ENCODE measurements around the gene PRSS50. TPM values are rescaled to one million over a fixed set of nuclear protein-coding genes. Genes with fewer than 3 reads are reported as not detected.

PRSS50 gene
- total RNA-seq, 4 donors from 2014 or later, result 0.21 to 0.55 TPM; not detected in 2

GRCh38 chr3:46668591-46668990 lies 49.1 kb downstream of the PRSS50 start:
- DNase-seq, result no peak
- Histone ChIP-seq H3K27me3 (no peaks in the 10 kb centered on the region), H3K36me3 (no peaks in the 10 kb centered on the region), H3K9me3 (no peaks in the 10 kb centered on the region), H3K27ac (no peak overlapping the region), H3K4me1 (no peaks in the 10 kb centered on the region), H3K4me3 (no peak overlapping the region)
- TF ChIP-seq POLR2A (IDR thresholded peaks at IDR 0.05) (no peak), CTCF (IDR thresholded peaks at IDR 0.05) (no peak)
- intact Hi-C loops (cut with DNase I; ENCODE audit: low total_unique reads), result no loop called here

GRCh38 chr3:46668116-46668515 lies 49.6 kb downstream of the PRSS50 start:
- no peak overlapping the region for H3K27ac ChIP-seq
- no peaks in the 10 kb centered on the region for H3K4me1 ChIP-seq
- peak in 1 of 2 donors; percentile 9 for DNase-seq
- H3K27me3 ChIP-seq, result no peaks in the 10 kb centered on the region
- H3K9me3 ChIP-seq, result no peaks in the 10 kb centered on the region
- no peak for TF ChIP-seq POLR2A (IDR thresholded peaks at IDR 0.05)
- no peak for TF ChIP-seq CTCF (IDR thresholded peaks at IDR 0.05)
- H3K36me3 ChIP-seq, result no peaks in the 10 kb centered on the region
- intact Hi-C loops (cut with DNase I; ENCODE audit: low total_unique reads), result no loop called here
- no peak overlapping the region for H3K4me3 ChIP-seq

GRCh38 chr3:46667657-46668056 lies 50.0 kb downstream of the PRSS50 start:
- no peaks in the 10 kb centered on the region for H3K9me3 ChIP-seq
- TF ChIP-seq CTCF (IDR thresholded peaks at IDR 0.05), result no peak
- no peaks in the 10 kb centered on the region for H3K36me3 ChIP-seq
- H3K27me3 ChIP-seq, result no peaks in the 10 kb centered on the region
- intact Hi-C loops (cut with DNase I; ENCODE audit: low total_unique reads), result no loop called here
- DNase-seq, result peak in 1 of 2 donors; percentile 10
- no peaks in the 10 kb centered on the region for H3K4me1 ChIP-seq
- no peak overlapping the region for H3K4me3 ChIP-seq
- H3K27ac ChIP-seq, result no peak overlapping the region

GRCh38 chr3:46667061-46667621 lies 50.5 kb downstream of the PRSS50 start:
- DNase-seq, result peak in 1 of 2 donors; percentile 8
- H3K9me3 ChIP-seq, result no peaks in the 10 kb centered on the region
- H3K4me1 ChIP-seq, result no peaks in the 10 kb centered on the region
- no peak overlapping the region for H3K27ac ChIP-seq
- no peak for TF ChIP-seq POLR2A (IDR thresholded peaks at IDR 0.05)
- TF ChIP-seq CTCF (IDR thresholded peaks at IDR 0.05), result no peak
- no peak overlapping the region for H3K4me3 ChIP-seq
- H3K27me3 ChIP-seq, result no peaks in the 10 kb centered on the region
- intact Hi-C loops (cut with DNase I; ENCODE audit: low total_unique reads), result no loop called here
- H3K36me3 ChIP-seq, result no peaks in the 10 kb centered on the region

GRCh38 chr3:46666453-46666845 lies 51.2 kb downstream of the PRSS50 start:
- intact Hi-C loops (cut with DNase I; ENCODE audit: low total_unique reads), result no loop called here
- Histone ChIP-seq H3K27me3 (no peaks in the 10 kb centered on the region), H3K4me3 (no peak overlapping the region), H3K4me1 (no peaks in the 10 kb centered on the region), H3K36me3 (no peaks in the 10 kb centered on the region), H3K27ac (no peak overlapping the region), H3K9me3 (no peaks in the 10 kb centered on the region)
- peak in 1 of 2 donors; percentile 7 for DNase-seq
- TF ChIP-seq CTCF (IDR thresholded peaks at IDR 0.05) (no peak), POLR2A (IDR thresholded peaks at IDR 0.05) (no peak)

Measured in uterus (tissue), 4 donors.